Thyroid gland (tissue), 4 donors: ENCODE results near the gene PLEKHM1.
"Not testable (repeated sequence)": the region's sequence is repeated elsewhere in the genome, so short reads cannot be mapped to it uniquely, and the experiment has no call there.

Experiments
- POLR2A ChIP-seq, 2 donors: fragments of 450-650 bp; IDR thresholded peaks; one replicate each; pipeline ENCODE4 v1.6.1; 2017; ENCODE audit warnings: antibody characterized with exemption in 2 of 2, mild to moderate bottlenecking in 2 of 2, moderate library complexity in 1 of 2
- TF ChIP-seq, protein P1 (sequence below), 6 experiments: fragments of 200-600 bp in 3 of 6; fragments of 450-650 bp in 3 of 6; sonication (generic) in 3 of 6; IDR thresholded peaks; one replicate each; pipeline ENCODE4 v1.5.1; 2016 to 2019; ENCODE audit warnings: antibody characterized with exemption in 6 of 6, mild to moderate bottlenecking in 2 of 6, inconsistent platforms in 1 of 6, moderate library complexity in 1 of 6

DNA sequence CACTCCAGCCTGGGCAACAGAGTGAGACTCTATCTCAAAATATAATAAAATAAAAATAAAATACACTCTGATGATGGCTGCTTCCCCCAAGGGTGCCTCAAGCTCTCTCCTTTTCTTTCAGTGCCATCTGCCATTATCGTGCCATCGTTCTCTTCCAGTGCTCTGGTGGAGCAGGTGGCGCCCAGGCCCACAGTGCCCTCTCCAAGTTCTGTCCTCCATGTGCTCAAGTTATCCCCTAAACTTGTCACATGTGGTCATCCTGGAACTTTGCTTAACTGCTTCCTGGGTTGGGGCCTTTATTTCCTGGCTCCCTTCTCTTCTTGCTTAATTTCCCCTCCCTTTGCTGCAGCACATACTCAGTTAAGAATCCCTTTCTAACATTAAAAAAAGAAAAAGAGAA lies 6.0 kb upstream of the PLEKHM1 start:
- TF ChIP-seq, protein P1, sequence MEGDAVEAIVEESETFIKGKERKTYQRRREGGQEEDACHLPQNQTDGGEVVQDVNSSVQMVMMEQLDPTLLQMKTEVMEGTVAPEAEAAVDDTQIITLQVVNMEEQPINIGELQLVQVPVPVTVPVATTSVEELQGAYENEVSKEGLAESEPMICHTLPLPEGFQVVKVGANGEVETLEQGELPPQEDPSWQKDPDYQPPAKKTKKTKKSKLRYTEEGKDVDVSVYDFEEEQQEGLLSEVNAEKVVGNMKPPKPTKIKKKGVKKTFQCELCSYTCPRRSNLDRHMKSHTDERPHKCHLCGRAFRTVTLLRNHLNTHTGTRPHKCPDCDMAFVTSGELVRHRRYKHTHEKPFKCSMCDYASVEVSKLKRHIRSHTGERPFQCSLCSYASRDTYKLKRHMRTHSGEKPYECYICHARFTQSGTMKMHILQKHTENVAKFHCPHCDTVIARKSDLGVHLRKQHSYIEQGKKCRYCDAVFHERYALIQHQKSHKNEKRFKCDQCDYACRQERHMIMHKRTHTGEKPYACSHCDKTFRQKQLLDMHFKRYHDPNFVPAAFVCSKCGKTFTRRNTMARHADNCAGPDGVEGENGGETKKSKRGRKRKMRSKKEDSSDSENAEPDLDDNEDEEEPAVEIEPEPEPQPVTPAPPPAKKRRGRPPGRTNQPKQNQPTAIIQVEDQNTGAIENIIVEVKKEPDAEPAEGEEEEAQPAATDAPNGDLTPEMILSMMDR (IDR thresholded peaks at IDR 0.05), result not testable (repeated sequence)
- not testable (repeated sequence) for TF ChIP-seq POLR2A (IDR thresholded peaks at IDR 0.05)
